Rectal smooth muscle tissue (tissue), 1 donor: ENCODE results near the gene NCR3LG1.

Experiments used
- H3K27ac ChIP-seq: one replicate; pipeline ENCODE4 v1.7.0; 2013; ENCODE audit warnings: low read depth, low read length, inconsistent platforms
- H3K27me3 ChIP-seq: one replicate; pipeline ENCODE4 v1.7.0; 2013; ENCODE audit warnings: low read length; ENCODE audit not compliant: control insufficient read depth, insufficient read depth
- H3K36me3 ChIP-seq: one replicate; pipeline ENCODE4 v1.7.0; 2013; ENCODE audit warnings: low read length; ENCODE audit not compliant: control insufficient read depth, insufficient read depth
- H3K4me1 ChIP-seq: one replicate; pipeline ENCODE4 v1.7.0; 2013; ENCODE audit warnings: low read length; ENCODE audit not compliant: control insufficient read depth, insufficient read depth
- H3K4me3 ChIP-seq: one replicate; pipeline ENCODE4 v1.7.0; 2013; ENCODE audit warnings: low read length
- H3K9ac ChIP-seq: one replicate; pipeline ENCODE4 v1.7.0; 2013; ENCODE audit warnings: low read length

Gene NCR3LG1

GRCh38 chr11:17400048-17400775 is 48.6 kb downstream of the NCR3LG1 start:
- H3K36me3 ChIP-seq: no peaks in the 10 kb centered on the region
- H3K9ac ChIP-seq: no peak overlapping the region
- no peak overlapping the region for H3K4me3 ChIP-seq
- H3K27ac ChIP-seq: no peak overlapping the region
- no peaks in the 10 kb centered on the region for H3K4me1 ChIP-seq
- H3K27me3 ChIP-seq: no peaks in the 10 kb centered on the region

GRCh38 chr11:17401316-17401715 is 49.7 kb downstream of the NCR3LG1 start:
- H3K36me3 ChIP-seq: no peaks in the 10 kb centered on the region
- H3K4me3 ChIP-seq: no peak overlapping the region
- no peak overlapping the region for H3K27ac ChIP-seq
- H3K4me1 ChIP-seq: no peaks in the 10 kb centered on the region
- no peaks in the 10 kb centered on the region for H3K27me3 ChIP-seq
- no peak overlapping the region for H3K9ac ChIP-seq

- Histone ChIP-seq H3K4me1 (no peaks in the 10 kb centered on the region), H3K27me3 (no peaks in the 10 kb centered on the region), H3K36me3 (no peaks in the 10 kb centered on the region), H3K9ac (no peak overlapping the region), H3K4me3 (no peak overlapping the region), H3K27ac (no peak overlapping the region)
Measured at GRCh38 chr11:17401841-17402240, 50.2 kb downstream of the NCR3LG1 start.

- Histone ChIP-seq H3K9ac (no peak overlapping the region), H3K27me3 (no peaks in the 10 kb centered on the region), H3K4me3 (no peak overlapping the region), H3K27ac (no peak overlapping the region), H3K4me1 (no peaks in the 10 kb centered on the region), H3K36me3 (no peaks in the 10 kb centered on the region)
Measured at GRCh38 chr11:17402486-17402885, 50.9 kb downstream of the NCR3LG1 start.

- Histone ChIP-seq H3K9ac (no peak overlapping the region), H3K27me3 (no peaks in the 10 kb centered on the region), H3K36me3 (no peaks in the 10 kb centered on the region), H3K4me1 (no peaks in the 10 kb centered on the region), H3K4me3 (no peak overlapping the region), H3K27ac (no peak overlapping the region)
Measured at GRCh38 chr11:17403980-17404759, 52.6 kb downstream of the NCR3LG1 start.

GRCh38 chr11:17405232-17406005 is 53.8 kb downstream of the NCR3LG1 start:
- no peak overlapping the region for H3K4me3 ChIP-seq
- H3K27me3 ChIP-seq: no peaks in the 10 kb centered on the region
- no peaks in the 10 kb centered on the region for H3K4me1 ChIP-seq
- no peak overlapping the region for H3K9ac ChIP-seq
- no peak overlapping the region for H3K27ac ChIP-seq
- no peaks in the 10 kb centered on the region for H3K36me3 ChIP-seq

GRCh38 chr11:17406082-17406817 is 54.6 kb downstream of the NCR3LG1 start:
- no peaks in the 10 kb centered on the region for H3K27me3 ChIP-seq
- no peaks in the 10 kb centered on the region for H3K36me3 ChIP-seq
- H3K9ac ChIP-seq: no peak overlapping the region
- H3K4me3 ChIP-seq: no peak overlapping the region
- no peak overlapping the region for H3K27ac ChIP-seq
- no peaks in the 10 kb centered on the region for H3K4me1 ChIP-seq

GRCh38 chr11:17406818-17407149 is 55.2 kb downstream of the NCR3LG1 start:
- H3K36me3 ChIP-seq: no peaks in the 10 kb centered on the region
- no peak overlapping the region for H3K4me3 ChIP-seq
- H3K27ac ChIP-seq: no peak overlapping the region
- H3K4me1 ChIP-seq: no peaks in the 10 kb centered on the region
- no peak overlapping the region for H3K9ac ChIP-seq
- H3K27me3 ChIP-seq: no peaks in the 10 kb centered on the region

- H3K4me1 ChIP-seq: no peaks in the 10 kb centered on the region
- no peak overlapping the region for H3K27ac ChIP-seq
- no peaks in the 10 kb centered on the region for H3K27me3 ChIP-seq
- H3K9ac ChIP-seq: no peak overlapping the region
- H3K36me3 ChIP-seq: no peaks in the 10 kb centered on the region
- H3K4me3 ChIP-seq: no peak overlapping the region
Measured at GRCh38 chr11:17407575-17407974, 56.0 kb downstream of the NCR3LG1 start.

GRCh38 chr11:17408026-17408425 is 56.4 kb downstream of the NCR3LG1 start:
- no peak overlapping the region for H3K9ac ChIP-seq
- H3K27ac ChIP-seq: no peak overlapping the region
- no peaks in the 10 kb centered on the region for H3K36me3 ChIP-seq
- no peaks in the 10 kb centered on the region for H3K27me3 ChIP-seq
- H3K4me3 ChIP-seq: no peak overlapping the region
- H3K4me1 ChIP-seq: no peaks in the 10 kb centered on the region

- Histone ChIP-seq H3K4me1 (no peaks in the 10 kb centered on the region), H3K27me3 (no peaks in the 10 kb centered on the region), H3K4me3 (no peak overlapping the region), H3K9ac (no peak overlapping the region), H3K27ac (no peak overlapping the region), H3K36me3 (no peaks in the 10 kb centered on the region)
Measured at GRCh38 chr11:17408641-17409040, 57.0 kb downstream of the NCR3LG1 start.
